WERI-Rb-1 (cell line): ENCODE results near the gene TMEM9.

Experiments
- DNase-seq: peaks from one replicate; pipeline ENCODE4 v3.0.0-alpha.2; 2020
- H3K27ac ChIP-seq: fragments of 250-450 bp; sonication (Bioruptor Pico); 2 replicates; pipeline ENCODE4 v1.5.1; 2020; ENCODE audit warnings: mild to moderate bottlenecking, moderate library complexity
- H3K27me3 ChIP-seq: fragments of 250-450 bp; sonication (Bioruptor Pico); 2 replicates; pipeline ENCODE4 v1.5.1; 2021; ENCODE audit warnings: mild to moderate bottlenecking, low read depth, moderate library complexity; ENCODE audit not compliant: insufficient read depth, severe bottlenecking
- H3K36me3 ChIP-seq: fragments of 250-450 bp; sonication (Bioruptor Pico); 2 replicates; pipeline ENCODE4 v1.5.1; 2020; ENCODE audit warnings: mild to moderate bottlenecking, moderate library complexity
- H3K4me3 ChIP-seq: 2 replicates; pipeline ENCODE4 v1.5.1; 2011; ENCODE audit warnings: low read depth, mild to moderate bottlenecking, control low read depth, low read length
- H3K9me3 ChIP-seq: fragments of 250-450 bp; sonication (Bioruptor Pico); 2 replicates; pipeline ENCODE4 v1.5.1; 2021; ENCODE audit warnings: mild to moderate bottlenecking, moderate library complexity; ENCODE audit not compliant: severe bottlenecking
- CTCF ChIP-seq: IDR thresholded peaks from 2 replicates; pipeline ENCODE4 v1.5.1; 2011; ENCODE audit warnings: low read depth, mild to moderate bottlenecking, control low read depth, inconsistent platforms, low read length

TMEM9 gene

GRCh38 chr1:201111156-201111555, 43.1 kb downstream of the TMEM9 start:
- H3K27me3 ChIP-seq = no peaks in the 10 kb centered on the region
- no peak for TF ChIP-seq CTCF
- H3K36me3 ChIP-seq = no peaks in the 10 kb centered on the region
- H3K4me3 ChIP-seq = no peak overlapping the region
- H3K27ac ChIP-seq = no peak overlapping the region
- no peaks in the 10 kb centered on the region for H3K9me3 ChIP-seq
- DNase-seq = no peak

GRCh38 chr1:201110616-201111015, 43.7 kb downstream of the TMEM9 start:
- H3K27me3 ChIP-seq = no peaks in the 10 kb centered on the region
- H3K27ac ChIP-seq = no peak overlapping the region
- H3K9me3 ChIP-seq = no peaks in the 10 kb centered on the region
- H3K36me3 ChIP-seq = no peaks in the 10 kb centered on the region
- no peak for TF ChIP-seq CTCF
- H3K4me3 ChIP-seq = no peak overlapping the region
- no peak for DNase-seq

- DNase-seq = no peak
- H3K36me3 ChIP-seq = no peaks in the 10 kb centered on the region
- H3K27me3 ChIP-seq = no peaks in the 10 kb centered on the region
- no peak for TF ChIP-seq CTCF
- no peak overlapping the region for H3K4me3 ChIP-seq
- H3K9me3 ChIP-seq = no peaks in the 10 kb centered on the region
- H3K27ac ChIP-seq = no peak overlapping the region
These were observed 44.1 kb downstream of the TMEM9 start for GRCh38 chr1:201110138-201110537.

- Histone ChIP-seq H3K9me3 (no peaks in the 10 kb centered on the region), H3K27me3 (no peaks in the 10 kb centered on the region), H3K4me3 (no peak overlapping the region), H3K27ac (no peak overlapping the region), H3K36me3 (no peaks in the 10 kb centered on the region)
- DNase-seq = no peak
- no peak for TF ChIP-seq CTCF
These were observed 44.6 kb downstream of the TMEM9 start for GRCh38 chr1:201109651-201110050.

GRCh38 chr1:201108614-201109013, 45.7 kb downstream of the TMEM9 start:
- H3K27me3 ChIP-seq = no peaks in the 10 kb centered on the region
- H3K9me3 ChIP-seq = no peaks in the 10 kb centered on the region
- H3K4me3 ChIP-seq = no peak overlapping the region
- no peaks in the 10 kb centered on the region for H3K36me3 ChIP-seq
- TF ChIP-seq CTCF = no peak
- no peak overlapping the region for H3K27ac ChIP-seq
- no peak for DNase-seq

GRCh38 chr1:201105688-201106087, 48.6 kb downstream of the TMEM9 start:
- DNase-seq = no peak
- no peak overlapping the region for H3K27ac ChIP-seq
- no peaks in the 10 kb centered on the region for H3K27me3 ChIP-seq
- no peaks in the 10 kb centered on the region for H3K9me3 ChIP-seq
- no peak for TF ChIP-seq CTCF
- H3K4me3 ChIP-seq = no peak overlapping the region
- H3K36me3 ChIP-seq = no peaks in the 10 kb centered on the region
